NCI-H2029 treated with DMSO at 0.1 percent for 48 hours (cell line): ENCODE results near the gene CDKN2AIP.
"Not testable (repeated sequence)": the region's sequence is repeated elsewhere in the genome, so short reads cannot be mapped to it uniquely, and the experiment has no call there.

ENCODE experiments used
- DNase-seq: peaks from one replicate; lab custom pipeline; 2025; lab: John Stamatoyannopoulos, UW

The CDKN2AIP gene

DNA sequence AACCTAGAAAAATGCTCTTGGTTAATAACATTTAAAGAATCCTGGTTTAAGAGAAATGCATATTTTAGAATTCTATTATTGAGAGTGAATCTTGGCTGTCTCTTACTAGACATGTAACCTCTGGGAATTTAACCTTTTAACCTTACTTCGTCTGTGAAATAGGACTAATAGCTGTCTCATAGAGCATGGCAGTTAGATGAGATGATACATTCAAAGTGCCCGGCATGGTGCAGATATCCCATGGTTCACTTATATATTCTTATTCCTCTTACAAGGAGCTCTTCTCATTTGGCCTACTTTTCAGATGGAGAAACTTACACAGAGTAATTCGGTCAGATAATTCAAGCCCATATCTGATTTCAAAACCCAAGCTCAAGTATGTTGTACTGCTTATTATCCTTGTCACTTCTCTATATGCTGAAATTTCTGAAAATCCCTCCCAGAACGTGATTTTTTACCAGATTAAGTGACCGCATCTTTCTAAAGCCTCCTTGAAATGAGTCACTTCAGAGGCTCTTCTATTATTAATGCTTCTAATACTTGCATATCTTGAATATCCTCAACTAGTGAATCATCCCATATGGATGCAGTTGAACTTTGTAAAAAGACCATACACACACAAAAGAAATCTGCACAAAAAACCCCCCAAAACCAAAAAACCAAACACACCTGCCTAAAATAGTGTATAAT lies 4.9 kb downstream of the CDKN2AIP start:
- no peak for DNase-seq

DNA sequence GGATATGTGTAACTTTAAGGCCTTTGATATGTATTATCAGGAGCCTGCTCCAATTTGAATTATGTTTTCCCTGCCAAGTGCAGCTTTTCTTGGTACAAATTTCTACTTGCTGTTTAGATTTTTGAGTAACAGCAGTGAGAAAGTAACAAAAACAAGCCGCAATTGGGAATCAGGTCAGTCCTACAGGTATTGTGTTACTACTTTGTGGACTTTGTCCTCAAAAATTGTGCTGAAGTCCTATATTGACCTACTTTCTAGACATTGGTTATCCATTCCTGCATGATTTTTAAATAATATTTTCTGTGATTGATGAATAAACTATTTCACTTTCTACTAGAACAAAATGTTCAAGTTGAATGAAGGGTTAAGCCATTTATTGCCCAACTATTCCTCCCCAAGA lies 5.7 kb downstream of the CDKN2AIP start:
- no peak for DNase-seq

DNA sequence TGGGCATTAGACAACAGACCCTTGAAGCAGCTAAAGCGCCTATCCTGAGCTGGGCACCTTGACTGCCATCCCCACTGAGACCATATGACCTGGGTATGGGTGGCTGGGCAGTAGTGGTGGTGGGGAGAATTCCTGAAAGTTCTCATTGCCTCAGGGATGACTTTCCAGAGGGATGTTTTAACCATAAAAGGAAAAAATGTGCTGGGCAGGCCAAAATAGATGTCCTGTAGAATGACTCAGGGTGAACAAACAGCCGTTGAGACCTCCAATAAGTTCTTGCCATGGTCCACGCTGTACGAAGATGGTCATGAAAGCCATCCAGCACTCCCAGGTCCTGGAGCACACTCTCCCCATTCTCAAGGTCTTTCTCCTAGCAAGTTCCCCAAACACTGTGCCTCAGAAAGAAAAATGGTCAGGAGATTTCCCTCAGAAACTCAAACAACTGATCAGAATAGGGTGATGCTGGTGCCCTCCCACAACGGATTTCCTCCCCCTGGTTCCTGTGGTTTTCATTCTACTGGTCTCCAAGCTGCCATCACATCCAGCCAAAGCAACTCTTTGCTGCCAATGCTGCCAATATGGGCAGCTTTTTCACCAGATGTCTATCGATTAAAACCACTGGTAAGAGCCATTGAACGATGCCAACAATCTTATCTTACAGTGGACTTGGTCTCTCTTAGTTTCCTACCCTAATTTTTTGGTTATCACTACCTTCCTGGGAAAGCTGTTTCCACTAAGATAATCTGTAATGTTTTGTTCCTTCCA lies 11.2 kb downstream of the CDKN2AIP start:
- no peak for DNase-seq

DNA sequence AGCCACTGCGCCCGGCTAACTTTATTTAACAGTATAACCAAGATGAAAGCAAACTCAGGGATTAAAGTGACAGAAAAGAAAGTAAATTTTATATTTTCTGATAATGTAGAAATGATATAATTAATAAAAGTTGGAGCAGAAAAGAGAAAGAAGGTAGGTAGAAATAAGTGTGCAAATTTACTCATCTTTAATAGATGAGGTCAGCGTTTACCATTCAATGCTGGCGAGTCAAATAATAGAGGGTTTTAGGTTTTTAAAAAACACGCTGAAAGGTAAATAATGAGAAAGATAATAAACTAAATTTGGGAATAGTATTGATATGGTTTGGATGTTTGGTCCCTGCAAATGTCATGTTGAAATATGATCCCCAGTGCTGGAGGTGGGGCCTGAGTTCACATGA lies 13.6 kb downstream of the CDKN2AIP start:
- DNase-seq, result no peak

DNA sequence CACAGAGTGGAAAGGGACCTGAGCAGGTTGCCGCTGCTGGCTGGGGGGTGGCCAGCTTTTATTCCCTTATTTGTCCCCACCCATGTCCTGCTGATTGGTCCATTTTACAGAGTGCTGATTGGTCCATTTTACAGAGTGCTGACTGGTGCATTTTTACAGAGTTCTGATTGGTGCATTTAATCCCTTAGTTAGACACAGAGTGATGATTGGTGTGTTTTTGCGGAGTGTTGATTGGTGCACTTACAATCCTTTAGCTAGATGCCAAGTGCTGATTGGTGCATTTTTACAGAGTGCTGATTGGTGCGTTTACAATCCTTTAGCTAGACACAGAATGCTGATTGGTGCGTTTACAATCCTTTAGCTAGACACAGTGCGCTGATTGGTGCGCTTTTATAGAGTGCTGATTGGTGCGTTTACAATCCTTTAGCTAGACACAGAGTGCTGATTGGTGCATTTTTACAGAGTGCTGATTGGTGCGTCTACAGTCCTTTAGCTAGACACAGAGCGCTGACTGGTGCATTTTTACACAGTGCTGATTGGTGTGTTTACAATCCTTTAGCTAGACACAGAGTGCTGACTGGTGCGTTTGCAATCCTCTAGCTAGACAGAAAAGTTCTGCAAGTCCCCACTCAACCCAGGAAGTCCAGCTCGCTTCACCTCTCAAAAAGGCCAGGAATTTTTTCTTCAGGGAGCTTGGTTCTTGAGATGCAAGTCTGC lies 19.6 kb downstream of the CDKN2AIP start:
- not testable (repeated sequence) for DNase-seq

DNA sequence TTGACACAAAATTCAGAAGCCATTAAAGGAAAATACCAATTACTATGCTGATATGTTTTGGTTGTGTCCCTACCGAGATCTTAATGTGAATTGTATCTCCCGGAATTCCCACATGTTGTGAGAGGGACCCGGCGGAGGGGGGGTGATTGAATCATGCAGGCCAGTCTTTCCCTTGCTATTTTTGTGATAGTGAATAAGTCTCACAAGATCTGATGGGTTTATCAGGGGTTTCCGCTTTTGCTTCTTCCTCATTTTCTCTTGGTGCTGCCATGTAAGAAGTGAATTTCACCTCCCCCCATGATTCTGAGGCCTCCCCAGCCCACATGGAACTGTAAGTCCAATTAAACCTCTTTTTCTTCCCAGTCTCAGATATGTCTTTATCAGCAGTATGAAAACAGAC lies 21.4 kb downstream of the CDKN2AIP start:
- not testable (repeated sequence) for DNase-seq

DNA sequence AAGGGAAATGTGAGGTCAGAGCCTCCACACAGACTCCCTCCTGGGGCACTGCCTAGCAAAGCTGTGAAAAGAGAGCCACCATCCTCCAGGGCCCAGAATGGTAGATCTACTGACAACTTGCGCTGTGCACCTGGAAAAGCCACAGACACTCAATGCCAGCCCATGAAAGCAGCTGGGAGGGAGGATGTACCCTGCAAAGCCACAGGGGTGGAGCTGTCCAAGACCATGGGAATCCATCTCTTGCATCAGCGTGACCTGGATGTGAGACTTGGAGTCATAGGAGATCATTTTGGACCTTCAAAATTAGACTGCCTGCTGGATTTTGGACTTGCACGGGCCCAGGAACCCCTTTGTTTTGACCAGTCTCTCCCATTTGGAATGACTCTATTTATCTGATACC lies 22.8 kb downstream of the CDKN2AIP start:
- no peak for DNase-seq

DNA sequence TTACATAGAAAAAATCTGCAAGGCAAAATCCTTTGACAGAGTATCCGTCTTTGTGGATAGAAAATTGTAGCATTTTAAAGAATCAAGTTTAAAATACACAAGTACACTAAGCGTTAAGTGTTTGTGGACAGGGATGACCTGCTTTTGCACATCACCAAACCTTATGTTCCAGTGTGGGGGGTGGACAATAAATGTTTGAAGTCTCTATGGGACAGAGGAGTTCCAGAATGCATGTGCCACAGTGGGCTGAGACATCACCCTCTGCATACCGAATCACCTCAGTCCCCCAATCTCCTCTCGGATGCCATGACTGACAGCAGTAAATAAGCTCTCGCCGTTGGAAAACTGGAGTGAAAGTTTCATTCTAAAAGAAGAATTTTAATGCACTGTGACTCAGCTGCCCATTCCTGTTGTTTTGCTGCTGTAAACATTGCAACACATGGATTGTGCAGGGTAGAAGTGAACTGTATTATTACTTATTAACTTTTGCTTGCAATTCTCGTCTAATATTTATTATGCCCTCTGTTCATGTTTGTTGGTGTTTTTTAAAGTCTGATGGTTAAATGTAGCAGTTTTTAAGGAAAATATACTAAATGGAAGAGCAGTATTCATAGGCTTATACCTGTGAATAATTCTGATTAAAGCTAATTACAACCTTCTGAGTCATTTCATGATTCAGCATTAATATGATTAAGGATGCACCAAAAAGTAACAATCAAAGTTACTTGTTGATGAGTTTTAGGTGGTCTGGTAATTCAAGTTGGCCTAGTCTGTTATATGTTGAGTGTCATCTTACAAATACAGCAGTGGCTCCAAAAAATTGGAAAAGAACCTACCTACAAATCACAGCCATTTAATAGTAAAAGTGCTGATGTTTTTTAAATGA lies 24.0 kb downstream of the CDKN2AIP start:
- no peak for DNase-seq

DNA sequence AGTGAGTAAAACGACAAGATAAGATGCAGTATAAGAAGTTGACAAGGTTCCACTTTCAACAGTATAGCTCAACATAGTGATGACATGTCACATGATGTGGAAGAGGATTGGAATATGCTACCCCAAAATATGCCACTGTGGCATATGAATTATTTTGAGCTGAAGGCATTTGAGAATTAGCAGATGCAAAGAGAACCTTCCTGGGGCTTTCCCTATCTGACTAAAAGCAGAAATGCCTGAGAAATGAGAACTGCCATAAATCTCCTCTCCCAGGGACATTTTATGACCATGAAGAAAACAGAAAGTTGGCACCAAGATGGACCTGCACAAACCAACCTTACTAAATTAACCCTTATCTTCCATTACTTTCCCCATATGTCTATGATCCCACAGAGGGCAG lies 24.8 kb downstream of the CDKN2AIP start:
- no peak for DNase-seq

DNA sequence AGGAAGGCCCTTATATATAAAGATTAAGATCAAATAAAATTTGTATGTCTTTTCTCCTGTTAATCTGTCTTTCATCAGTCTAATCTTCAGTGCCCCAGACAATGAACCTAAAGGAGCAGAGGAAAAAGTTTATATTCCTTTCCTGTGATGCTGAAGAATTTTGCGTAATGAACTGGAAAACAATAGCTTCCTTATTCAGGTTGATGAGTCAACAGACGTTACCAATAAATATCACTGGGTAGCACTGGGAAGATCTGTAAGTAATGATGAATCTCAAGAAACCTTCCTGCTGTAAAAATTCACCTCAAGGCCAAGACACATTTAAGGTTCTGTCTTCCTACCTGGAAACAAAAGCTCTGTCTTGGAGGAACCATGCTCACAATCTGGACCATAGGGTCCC lies 25.5 kb downstream of the CDKN2AIP start:
- DNase-seq, result no peak

DNA sequence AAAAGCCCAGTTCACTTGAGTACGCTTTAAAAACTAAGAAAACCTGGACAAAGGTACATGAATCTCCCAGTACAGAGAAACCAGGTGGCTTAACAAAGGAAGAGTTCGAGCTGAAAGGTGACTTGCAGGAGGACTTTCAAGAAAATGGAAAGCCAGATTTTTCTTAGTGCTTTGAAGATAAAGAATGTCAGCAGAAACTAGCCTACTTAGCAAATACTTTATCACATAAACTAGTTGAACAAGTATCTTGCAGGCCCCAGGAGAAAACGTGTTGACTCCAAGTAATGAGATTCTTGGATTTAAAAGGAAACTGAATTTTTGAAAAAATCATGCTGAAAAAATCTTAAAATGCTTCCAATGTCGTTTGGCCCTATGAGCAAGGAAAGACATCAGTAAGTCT lies 26.4 kb downstream of the CDKN2AIP start:
- DNase-seq, result no peak

DNA sequence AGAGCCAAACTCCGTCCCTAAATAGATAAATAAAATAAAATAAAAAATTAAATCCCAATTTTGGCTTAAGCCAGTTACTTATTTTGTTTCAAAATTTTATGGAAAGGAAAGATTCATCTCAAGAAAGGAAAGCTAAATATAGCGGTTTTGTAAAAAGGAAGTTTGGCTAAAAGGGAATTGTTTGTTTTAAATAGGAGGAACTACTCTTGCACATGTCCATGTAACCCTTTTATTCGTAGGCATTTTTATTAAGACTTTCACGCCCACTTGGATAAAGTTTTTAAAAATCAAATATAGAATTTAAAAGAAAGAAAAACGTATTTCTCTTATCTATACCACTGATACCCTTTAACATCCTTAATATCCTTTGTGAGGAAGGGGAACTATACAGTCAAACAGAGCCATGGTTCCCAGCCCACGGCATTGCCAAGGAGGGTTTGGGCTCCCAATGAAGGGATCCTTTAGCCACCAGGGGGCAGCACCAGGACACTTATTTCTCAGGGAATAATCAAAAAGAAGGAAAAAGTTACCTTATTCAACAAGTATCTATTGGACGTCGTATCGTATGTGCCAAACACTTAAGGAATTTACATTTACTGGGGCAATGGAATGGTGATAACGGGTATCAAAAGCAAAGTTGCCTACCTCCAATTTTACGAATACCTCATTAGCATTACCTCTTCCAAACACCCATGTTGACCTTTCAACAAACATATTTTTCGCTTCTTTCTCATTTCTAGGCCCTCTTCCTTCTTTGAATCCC lies 27.7 kb downstream of the CDKN2AIP start:
- DNase-seq, result peak; percentile 15

DNA sequence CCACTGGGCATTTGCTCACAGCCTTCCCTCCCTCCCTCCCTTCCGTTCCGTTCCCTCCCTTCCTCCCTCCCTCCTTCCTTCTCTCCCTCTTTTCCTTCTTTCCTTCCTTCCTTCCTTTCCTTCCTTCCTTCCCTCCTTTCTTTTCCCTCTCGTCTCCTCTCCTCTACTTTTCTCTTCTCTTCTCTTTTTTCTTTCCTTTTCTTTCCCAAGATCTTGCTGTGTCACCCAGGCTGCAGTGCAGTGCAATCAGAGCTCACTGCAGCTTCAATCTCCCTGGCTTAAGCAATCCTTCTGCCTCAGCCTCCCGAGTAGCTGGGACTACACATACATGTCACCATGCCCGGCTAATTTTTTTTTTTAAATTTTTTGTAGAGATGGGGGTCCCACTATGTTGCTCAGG lies 33.7 kb downstream of the CDKN2AIP start:
- DNase-seq, result no peak

DNA sequence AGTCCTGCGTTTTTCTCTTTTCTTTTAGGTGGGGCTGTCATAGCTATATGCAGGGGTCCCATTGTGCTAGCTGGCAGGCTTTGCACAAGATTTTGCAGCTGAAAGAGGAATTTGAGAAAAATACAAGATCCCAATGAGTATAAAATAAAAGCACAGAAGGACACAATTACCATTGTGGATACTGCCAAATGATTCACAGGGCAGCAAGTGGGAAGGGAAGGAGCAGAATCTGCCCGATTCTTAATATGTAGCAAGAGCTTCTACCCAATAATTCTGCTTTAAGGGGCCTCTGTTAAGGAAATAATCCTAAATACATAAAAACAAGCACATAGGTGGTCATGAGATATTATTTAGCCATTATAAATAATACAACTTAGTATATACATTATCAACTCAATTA lies 34.5 kb downstream of the CDKN2AIP start:
- no peak for DNase-seq

DNA sequence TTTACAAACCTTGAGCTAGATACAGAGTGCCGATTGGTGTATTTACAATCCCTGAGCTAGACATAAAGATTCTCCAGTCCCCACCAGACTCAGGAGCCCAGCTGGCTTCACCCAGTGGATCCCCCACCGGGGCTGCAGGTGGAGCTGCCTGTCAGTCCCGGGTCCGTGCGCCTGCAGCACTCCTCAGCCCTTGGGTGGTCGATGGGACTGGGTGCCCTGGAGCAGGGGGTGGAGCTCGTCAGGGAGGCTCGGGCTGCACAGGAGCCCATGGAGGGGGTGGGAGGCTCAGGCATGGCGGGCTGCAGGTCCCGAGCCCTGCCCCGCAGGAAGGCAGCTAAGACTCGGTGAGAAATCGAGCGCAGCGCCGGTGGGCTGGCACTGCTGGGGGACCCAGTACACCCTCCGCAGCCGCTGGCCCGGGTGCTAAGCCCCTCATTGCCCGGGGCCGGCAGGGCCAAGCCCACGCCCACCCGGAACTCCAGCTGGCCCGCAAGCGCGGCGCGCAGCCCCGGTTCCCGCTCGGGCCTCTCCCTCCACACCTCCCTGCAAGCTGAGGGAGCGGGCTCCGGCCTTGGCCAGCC lies 38.2 kb downstream of the CDKN2AIP start:
- not testable (repeated sequence) for DNase-seq

DNA sequence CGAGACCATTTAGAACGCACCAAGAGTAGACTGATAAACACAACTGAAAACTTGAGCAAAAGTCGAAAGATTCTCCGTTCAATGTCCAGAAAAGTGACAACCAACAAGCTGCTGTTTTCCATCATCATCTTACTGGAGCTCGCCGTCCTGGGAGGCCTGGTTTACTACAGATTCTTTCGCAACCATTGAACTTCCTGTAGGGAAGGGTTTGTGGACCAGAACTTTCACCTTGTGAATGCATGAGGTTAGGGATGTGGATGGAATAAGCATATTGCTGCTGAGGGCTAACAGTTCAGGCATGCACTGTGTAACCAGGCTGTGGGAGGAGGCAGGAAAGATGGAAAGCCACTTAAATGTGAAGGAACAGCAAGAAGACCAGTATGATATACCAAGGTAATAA lies 39.6 kb downstream of the CDKN2AIP start:
- no peak for DNase-seq

DNA sequence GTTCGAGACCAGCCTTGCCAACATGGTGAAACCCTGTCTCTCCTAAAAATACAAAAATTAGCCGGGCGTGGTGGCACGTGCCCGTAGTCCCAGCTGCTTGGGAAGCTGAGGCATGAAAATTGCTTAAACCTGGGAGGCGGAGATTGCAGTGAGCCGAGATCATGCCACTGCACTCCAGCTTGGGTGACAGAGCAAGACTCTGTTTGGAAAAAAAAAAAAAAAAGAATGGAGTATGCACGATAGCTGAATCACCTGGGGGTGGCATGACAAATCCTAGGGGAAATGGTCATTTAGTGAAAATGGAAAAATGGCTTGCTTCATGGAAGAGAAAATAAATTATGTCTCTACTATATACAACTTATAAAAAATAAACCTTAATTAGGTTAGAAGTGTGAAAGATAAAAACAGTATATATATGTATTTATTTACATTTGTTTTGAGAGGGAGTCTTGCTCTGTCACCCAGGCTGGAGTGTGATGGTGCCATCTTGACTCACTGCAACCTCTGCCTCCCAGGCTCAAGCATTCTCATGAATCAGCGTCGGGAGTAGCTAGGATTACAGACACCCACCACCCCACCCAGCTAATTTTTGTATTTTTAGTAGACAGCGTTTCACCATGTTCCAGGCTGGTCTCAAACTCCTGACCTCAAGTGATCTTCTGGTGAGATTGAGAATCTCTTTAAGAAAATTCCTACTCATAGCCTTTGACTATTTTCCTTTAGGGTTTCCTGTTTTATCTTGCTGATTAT lies 41.1 kb downstream of the CDKN2AIP start:
- no peak for DNase-seq

DNA sequence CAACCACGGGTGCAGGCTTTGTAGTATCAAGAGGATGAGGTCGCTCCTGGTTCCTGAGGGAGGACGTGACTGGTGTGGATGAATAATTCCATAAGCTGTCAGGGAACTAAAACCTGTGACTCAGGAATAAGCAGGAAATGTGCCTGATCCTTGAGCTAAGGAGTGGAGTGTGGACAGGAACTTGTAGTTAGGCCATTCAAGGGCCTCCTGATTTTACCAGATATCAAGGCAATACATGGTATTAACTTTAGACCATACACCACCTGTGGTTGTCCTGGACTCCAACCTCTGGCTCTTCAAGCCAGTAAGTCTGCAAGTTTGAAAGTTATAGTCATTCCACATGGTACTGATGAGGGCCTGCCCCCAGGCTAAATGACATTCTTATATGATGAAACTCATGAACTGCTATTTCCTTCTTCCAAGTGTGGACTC lies 48.4 kb downstream of the CDKN2AIP start:
- no peak for DNase-seq

DNA sequence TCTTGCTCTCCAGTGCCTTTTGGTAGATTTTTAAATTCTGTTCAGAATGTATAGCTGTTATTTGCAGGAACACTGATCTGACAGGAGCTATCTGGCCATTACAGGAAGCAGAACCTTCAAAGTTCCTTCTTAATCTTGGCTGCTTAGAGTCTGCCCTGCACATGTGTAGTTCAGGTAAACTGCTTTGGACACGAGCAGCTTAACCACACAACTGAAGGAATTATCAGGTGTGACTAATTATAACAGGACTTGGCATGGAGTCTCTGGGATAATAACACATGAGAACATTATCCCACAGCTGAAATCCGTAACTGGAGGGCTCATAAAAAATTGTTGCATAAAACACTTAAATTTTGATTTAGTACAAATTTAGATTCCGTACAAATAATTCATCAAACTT lies 48.8 kb downstream of the CDKN2AIP start:
- DNase-seq, result no peak

DNA sequence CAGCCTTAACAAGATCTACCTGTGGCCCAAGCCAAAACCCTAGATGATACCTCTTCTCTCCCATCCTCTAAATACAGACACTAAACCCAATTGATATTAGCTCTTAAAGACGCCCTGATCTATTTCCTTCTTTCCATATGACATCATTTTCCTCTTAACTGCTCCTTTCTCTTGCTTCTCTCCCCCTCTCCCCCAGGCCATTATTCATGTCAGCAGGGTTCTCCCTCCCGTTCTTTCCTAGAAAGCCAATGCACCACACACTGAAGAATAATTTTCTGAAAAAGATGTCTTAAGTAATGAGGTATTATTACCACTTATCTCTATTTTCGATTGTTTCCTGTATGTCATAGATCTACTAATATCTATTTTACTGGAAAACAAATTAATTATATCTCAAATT lies 50.7 kb downstream of the CDKN2AIP start:
- DNase-seq, result no peak
